ENCODE results near the gene SLC22A14. TPM values are rescaled to one million over a fixed set of nuclear protein-coding genes. Genes with fewer than 3 reads are reported as not detected.
A peak's percentile ranks its signal among the peaks of the same experiment; 100 is the strongest.

The SLC22A14 gene
- total and polyA plus RNA-seq, 3 donors from 2014 or later = 2.7 to 11.9 (median 9.4) TPM

DNA sequence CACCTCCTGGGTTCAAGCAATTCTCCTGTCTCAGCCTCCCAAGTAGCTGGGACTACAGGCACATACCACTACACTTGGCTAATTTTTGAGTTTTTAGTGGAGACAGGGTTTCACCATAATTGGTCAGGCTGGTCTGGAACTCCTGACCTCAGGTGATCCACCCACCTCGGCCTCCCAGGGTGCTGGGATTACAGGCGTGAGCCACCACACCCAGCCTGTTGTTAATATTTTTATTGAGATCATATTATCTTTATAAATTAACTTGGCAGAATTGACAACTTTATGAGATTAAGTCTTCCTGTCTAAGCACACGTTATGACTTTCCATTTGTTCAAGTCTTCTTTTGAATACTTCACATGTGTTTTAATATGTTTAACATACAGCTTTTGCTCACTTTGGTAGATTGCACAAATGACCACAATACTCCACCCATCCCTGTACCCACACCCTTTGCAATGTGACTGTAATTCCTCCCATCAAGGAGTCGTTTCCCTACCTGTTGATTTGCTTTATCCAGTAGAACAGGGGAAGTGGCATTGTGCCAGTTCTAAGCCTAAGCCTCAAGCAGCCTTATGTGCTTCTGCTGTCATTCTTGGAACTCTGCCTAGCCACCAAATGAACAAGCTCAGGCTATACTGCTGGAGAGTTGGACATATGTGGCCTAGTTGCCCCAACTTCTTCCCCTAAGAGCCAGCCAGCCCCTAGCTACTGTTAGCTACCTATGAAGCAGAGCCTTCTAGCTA, 72.7 kb downstream of the SLC22A14 start:
- TF ChIP-seq CTCF (IDR thresholded peaks at IDR 0.05) (no peak), POLR2A (IDR thresholded peaks at IDR 0.05) (no peak)
- intact Hi-C loops (cut with DNase I; ENCODE audit: low total_unique reads) = no loop called here
- Histone ChIP-seq H3K36me3 (ENCODE audit: low read depth, missing control alignments) (no peaks in the 10 kb centered on the region), H3K9me3 (no peaks in the 10 kb centered on the region), H3K4me1 (no peaks in the 10 kb centered on the region), H3K27me3 (no peaks in the 10 kb centered on the region), H3K4me3 (no peak overlapping the region), H3K27ac (no peak overlapping the region)
- WGBS, 2 donors = 83 to 89% methylated on average over 4 of the region's 4 CpGs
- no peak for DNase-seq

GRCh38 chr3:38359038-38359437, 76.9 kb downstream of the SLC22A14 start:
- DNase-seq = no peak
- 60 to 76% methylated on average over 6 of the region's 6 CpGs for WGBS, 2 donors
- H3K27ac ChIP-seq = peak overlapping the region in 1 of 2 donors; percentile 57
- no peaks in the 10 kb centered on the region for H3K27me3 ChIP-seq
- no peaks in the 10 kb centered on the region for H3K36me3 ChIP-seq (ENCODE audit: low read depth, missing control alignments)
- no peaks in the 10 kb centered on the region for H3K4me1 ChIP-seq
- H3K9me3 ChIP-seq = no peaks in the 10 kb centered on the region
- H3K4me3 ChIP-seq = no peak overlapping the region
- TF ChIP-seq POLR2A (IDR thresholded peaks at IDR 0.05) (no peak), CTCF (IDR thresholded peaks at IDR 0.05) (no peak)
- intact Hi-C loops (cut with DNase I; ENCODE audit: low total_unique reads) = no loop called here

DNA sequence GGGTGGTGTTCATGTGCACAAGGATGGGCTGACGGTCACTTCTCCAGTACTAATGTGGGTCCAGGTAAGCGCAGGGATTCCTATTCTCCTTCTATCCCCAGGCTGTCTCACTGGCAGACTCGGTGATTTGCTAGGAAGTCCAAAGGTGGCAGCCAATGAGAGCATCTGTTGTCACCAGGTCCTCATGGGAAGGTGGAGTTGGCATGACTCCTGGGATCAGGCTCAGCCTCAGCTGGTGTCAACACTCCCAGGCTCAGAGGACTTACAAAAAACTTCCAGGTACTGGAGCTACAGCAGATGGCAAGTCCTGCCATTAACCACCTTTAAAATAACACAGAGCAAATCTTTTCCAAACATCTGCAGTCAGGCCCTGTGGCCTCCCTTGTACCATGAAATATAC, 78.3 kb downstream of the SLC22A14 start:
- WGBS, 2 donors = 96 to 100% methylated on average over 1 to 3 of the region's 3 CpGs
- no peaks in the 10 kb centered on the region for H3K27me3 ChIP-seq
- no peak overlapping the region for H3K4me3 ChIP-seq
- no peaks in the 10 kb centered on the region for H3K4me1 ChIP-seq
- no peaks in the 10 kb centered on the region for H3K9me3 ChIP-seq
- H3K36me3 ChIP-seq (ENCODE audit: low read depth, missing control alignments) = no peaks in the 10 kb centered on the region
- intact Hi-C loops (cut with DNase I; ENCODE audit: low total_unique reads) = no loop called here
- DNase-seq = no peak
- TF ChIP-seq POLR2A (IDR thresholded peaks at IDR 0.05) (no peak), CTCF (IDR thresholded peaks at IDR 0.05) (no peak)
- H3K27ac ChIP-seq = peak overlapping the region in 1 of 2 donors; percentile 57

- WGBS, 2 donors = 69 to 73% methylated on average over 4 of the region's 4 CpGs
- DNase-seq = no peak
- Histone ChIP-seq H3K36me3 (ENCODE audit: low read depth, missing control alignments) (no peaks in the 10 kb centered on the region), H3K4me3 (no peak overlapping the region), H3K4me1 (no peaks in the 10 kb centered on the region), H3K9me3 (no peaks in the 10 kb centered on the region), H3K27ac (no peak overlapping the region), H3K27me3 (no peaks in the 10 kb centered on the region)
- TF ChIP-seq CTCF (IDR thresholded peaks at IDR 0.05) (no peak), POLR2A (IDR thresholded peaks at IDR 0.05) (no peak)
- intact Hi-C loops (cut with DNase I; ENCODE audit: low total_unique reads) = no loop called here
Observed at GRCh38 chr3:38361496-38361895, 79.4 kb downstream of the SLC22A14 start.

DNA sequence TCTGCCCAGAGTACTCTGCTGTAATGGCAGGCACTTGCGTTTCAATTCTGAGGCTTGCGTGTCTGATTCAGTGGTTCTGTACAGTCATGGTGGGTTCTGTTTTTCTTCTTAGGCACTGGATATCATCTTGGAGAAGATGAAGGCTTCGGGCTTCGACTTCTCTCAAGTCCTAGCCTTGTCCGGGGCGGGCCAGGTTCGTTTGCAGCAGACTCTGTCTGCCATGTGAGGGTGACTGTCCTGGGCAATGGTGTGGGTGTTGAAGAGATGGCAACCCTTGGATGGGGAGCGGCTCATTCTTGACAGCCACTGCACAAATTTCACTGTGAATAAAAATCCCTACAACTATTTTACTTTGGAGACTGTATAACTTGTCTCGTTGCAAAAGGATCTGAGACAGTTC, 80.7 kb downstream of the SLC22A14 start:
- 92 to 98% methylated on average over 9 of the region's 9 CpGs for WGBS, 2 donors
- H3K9me3 ChIP-seq = no peaks in the 10 kb centered on the region
- no peak overlapping the region for H3K27ac ChIP-seq
- intact Hi-C loops (cut with DNase I; ENCODE audit: low total_unique reads) = no loop called here
- no peak overlapping the region for H3K4me3 ChIP-seq
- no peaks in the 10 kb centered on the region for H3K4me1 ChIP-seq
- H3K27me3 ChIP-seq = no peaks in the 10 kb centered on the region
- TF ChIP-seq CTCF (IDR thresholded peaks at IDR 0.05) (no peak), POLR2A (IDR thresholded peaks at IDR 0.05) (no peak)
- DNase-seq = no peak
- H3K36me3 ChIP-seq (ENCODE audit: low read depth, missing control alignments) = no peaks in the 10 kb centered on the region
